ENCODE results near the gene LRRFIP2. TPM values are rescaled to one million over a fixed set of nuclear protein-coding genes. Genes with fewer than 3 reads are reported as not detected.

The LRRFIP2 gene
- total and polyA plus RNA-seq, 2 of the 8 experiments (the other 6 are each of a cell fraction or from before 2014, with no cell fraction given), result 8.8 to 25.6 TPM

DNA sequence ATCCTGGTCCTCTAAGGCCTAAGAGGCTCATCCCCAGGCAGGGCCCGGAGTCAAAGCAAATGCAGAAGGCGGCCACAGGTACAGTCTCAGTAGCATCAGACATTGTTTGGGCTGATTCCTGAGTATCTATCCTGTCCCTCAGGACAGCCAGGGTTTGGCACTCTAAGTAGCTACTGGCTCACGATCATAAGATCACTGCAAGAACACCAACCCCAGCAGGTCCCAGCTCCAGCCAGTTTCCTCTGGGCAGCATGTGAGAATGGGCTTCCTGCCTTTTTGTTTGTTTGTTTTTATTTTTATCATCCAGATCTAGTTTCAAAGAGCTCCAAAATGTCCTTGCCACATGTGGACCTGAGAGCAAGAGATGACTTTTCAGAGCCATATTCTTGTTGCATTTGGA is 32.7 kb downstream of the LRRFIP2 start (continued):
- TF ChIP-seq, protein P1, sequence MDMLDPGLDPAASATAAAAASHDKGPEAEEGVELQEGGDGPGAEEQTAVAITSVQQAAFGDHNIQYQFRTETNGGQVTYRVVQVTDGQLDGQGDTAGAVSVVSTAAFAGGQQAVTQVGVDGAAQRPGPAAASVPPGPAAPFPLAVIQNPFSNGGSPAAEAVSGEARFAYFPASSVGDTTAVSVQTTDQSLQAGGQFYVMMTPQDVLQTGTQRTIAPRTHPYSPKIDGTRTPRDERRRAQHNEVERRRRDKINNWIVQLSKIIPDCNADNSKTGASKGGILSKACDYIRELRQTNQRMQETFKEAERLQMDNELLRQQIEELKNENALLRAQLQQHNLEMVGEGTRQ (IDR thresholded peaks at IDR 0.05; ENCODE audit: low read length), result no peak
